ENCODE measurements around the gene BCL7A. TPM values are rescaled to one million over a fixed set of nuclear protein-coding genes. Genes with fewer than 3 reads are reported as not detected.

Gene BCL7A
- total and polyA plus RNA-seq, 9 of the 15 experiments (the other 6 are each of a cell fraction or from before 2014, with no cell fraction given) = 0.25 to 21.9 (median 14.9) TPM

DNA sequence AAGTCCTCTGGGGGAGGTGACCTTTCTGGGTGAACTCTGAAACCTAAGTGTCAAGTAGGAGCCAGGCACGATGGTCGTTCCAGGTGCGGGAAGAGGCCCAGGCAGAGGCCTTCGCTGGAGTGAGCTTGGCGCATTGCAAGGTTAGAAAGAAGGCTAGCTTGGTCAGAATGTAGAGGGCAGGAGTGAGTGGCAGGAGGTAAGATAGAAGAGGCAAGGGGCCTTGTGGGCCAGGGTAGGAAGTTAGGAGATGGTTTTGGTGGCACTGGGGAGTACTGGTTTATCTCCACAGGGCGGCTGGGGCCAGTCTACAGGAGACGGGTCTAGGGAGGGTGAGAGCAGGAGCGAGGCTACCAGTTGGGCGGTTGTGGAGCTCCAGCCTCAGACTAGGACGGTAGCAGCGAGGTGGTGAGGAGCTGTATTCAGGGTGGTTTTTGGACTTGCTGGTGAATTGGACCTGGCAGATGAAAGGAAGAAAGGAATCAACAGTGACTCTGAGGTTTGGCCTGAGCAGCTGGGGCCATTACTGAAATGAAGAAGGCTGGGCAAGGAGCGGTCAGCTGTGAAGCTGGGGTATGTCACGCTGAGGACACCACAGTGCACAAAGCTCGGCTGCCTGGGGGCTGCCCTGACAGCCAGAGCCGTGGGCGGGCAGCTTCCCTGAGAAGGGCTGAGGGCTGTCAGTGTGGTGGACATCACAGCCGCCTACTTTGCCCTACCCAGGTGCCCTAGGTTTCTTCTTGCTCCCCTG lies 65.9 kb downstream of the BCL7A start:
- intact Hi-C loops (cut with micrococcal nuclease) (no loop called here), in situ Hi-C loops (cut with MboI) (no loop called here)
- FAIRE-seq = no peak
- CTCF ChIA-PET (ENCODE audit: low intra/inter-chr PET ratio) = no interaction called here
- Histone ChIP-seq H2AFZ (ENCODE audit: low read depth, low read length) (no peak overlapping the region), H3K4me1 (replicated peaks in 1 of 2; ENCODE audit: control insufficient read depth in 2 of 2, insufficient read depth in 2 of 2, low read length in 2 of 2) (peaks cover 33 to 78% of the 10 kb centered on the region in 2 experiments; a peak in 4 of 5 replicates), H3K27ac (ENCODE audit: extremely low read depth, low read depth, low read length) (peak overlapping the region; percentile 28; the same call in 1 of the 3 replicates), H3K4me3 (no peak overlapping the region), H3K9me1 (ENCODE audit: control insufficient read depth, insufficient read depth, low read length) (peaks cover 2% of the 10 kb centered on the region), H4K20me1 (replicated peaks; ENCODE audit: control insufficient read depth, insufficient read depth, low read length) (peaks cover 11% of the 10 kb centered on the region; the same call in 1 of the 2 replicates), H3K79me2 (ENCODE audit: control insufficient read depth, insufficient read depth, low read length) (peaks cover 100% of the 10 kb centered on the region), H3K9me3 (replicated peaks; ENCODE audit: control insufficient read depth, insufficient read depth, low read depth, low read length) (no peaks in the 10 kb centered on the region), H3K36me3 (ENCODE audit: control insufficient read depth, insufficient read depth, low read length) (peaks cover 89% of the 10 kb centered on the region), H3K4me2 (ENCODE audit: insufficient read depth, low read length) (peak overlapping the region; percentile 17; the same call in 1 of the 2 replicates), H3K9ac (ENCODE audit: insufficient read depth in 1 of 2, low read depth in 2 of 2, low read length in 2 of 2) (peak overlapping the region; percentile 9 to 76; a peak in 3 of 4 replicates), H3K27me3 (ENCODE audit: control insufficient read depth in 2 of 2, insufficient read depth in 2 of 2, low read length in 2 of 2) (no peaks in the 10 kb centered on the region)
- no TSS peak for BruUV-seq (replicated peaks)
- peak; percentile 5 for ATAC-seq
- POLR2A ChIA-PET = interaction anchor here (0.8 to 6.8 kb wide), 9 partner anchors 7 to 24 kb away, joined by 3 to 75 read pairs (median 4); partner anchors contain the start of gene MLXIP
- no peak for DNase-seq (ENCODE audit: extremely low read depth in 1 of 4, low spot score in 3 of 4)
- WGBS (ENCODE audit: insufficient coverage, low coverage, missing lambda C conversion rate) = 76% methylated on average over 13 of the region's 17 CpGs
- peak; percentile 50 for TF ChIP-seq POLR2G (IDR thresholded peaks at IDR 0.05; ENCODE audit: low read depth, low read length)
- no peak for TF ChIP-seq GABPA (tag; conservative IDR thresholded peaks at IDR 0.05; ENCODE audit: low read depth)
- TF ChIP-seq MAFK (IDR thresholded peaks at IDR 0.05; ENCODE audit: low read length) = no peak
- peak; percentile 39; the same call in 1 of the 2 replicates for TF ChIP-seq EGR1 (conservative IDR thresholded peaks at IDR 0.05)
- peak; percentile 33 for TF ChIP-seq POLR2B (IDR thresholded peaks at IDR 0.05; ENCODE audit: low read depth, partially characterized antibody)
- no peak for TF ChIP-seq CBFA2T3 (IDR thresholded peaks at IDR 0.05)
- TF ChIP-seq, protein P1, sequence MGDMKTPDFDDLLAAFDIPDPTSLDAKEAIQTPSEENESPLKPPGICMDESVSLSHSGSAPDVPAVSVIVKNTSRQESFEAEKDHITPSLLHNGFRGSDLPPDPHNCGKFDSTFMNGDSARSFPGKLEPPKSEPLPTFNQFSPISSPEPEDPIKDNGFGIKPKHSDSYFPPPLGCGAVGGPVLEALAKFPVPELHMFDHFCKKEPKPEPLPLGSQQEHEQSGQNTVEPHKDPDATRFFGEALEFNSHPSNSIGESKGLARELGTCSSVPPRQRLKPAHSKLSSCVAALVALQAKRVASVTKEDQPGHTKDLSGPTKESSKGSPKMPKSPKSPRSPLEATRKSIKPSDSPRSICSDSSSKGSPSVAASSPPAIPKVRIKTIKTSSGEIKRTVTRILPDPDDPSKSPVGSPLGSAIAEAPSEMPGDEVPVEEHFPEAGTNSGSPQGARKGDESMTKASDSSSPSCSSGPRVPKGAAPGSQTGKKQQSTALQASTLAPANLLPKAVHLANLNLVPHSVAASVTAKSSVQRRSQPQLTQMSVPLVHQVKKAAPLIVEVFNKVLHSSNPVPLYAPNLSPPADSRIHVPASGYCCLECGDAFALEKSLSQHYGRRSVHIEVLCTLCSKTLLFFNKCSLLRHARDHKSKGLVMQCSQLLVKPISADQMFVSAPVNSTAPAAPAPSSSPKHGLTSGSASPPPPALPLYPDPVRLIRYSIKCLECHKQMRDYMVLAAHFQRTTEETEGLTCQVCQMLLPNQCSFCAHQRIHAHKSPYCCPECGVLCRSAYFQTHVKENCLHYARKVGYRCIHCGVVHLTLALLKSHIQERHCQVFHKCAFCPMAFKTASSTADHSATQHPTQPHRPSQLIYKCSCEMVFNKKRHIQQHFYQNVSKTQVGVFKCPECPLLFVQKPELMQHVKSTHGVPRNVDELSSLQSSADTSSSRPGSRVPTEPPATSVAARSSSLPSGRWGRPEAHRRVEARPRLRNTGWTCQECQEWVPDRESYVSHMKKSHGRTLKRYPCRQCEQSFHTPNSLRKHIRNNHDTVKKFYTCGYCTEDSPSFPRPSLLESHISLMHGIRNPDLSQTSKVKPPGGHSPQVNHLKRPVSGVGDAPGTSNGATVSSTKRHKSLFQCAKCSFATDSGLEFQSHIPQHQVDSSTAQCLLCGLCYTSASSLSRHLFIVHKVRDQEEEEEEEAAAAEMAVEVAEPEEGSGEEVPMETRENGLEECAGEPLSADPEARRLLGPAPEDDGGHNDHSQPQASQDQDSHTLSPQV (IDR thresholded peaks at IDR 0.05) = 0 out of 2 replicates have a peak, but pooled peaks have one; percentile 5
- no peak for TF ChIP-seq TCF7L2 (IDR thresholded peaks at IDR 0.05; ENCODE audit: low read depth, low read length)
- peak; percentile 51; the same call in 1 of the 2 replicates for TF ChIP-seq RBFOX2 (IDR thresholded peaks at IDR 0.05; ENCODE audit: low read depth, low read length)
